Pancreas (tissue), 10 donors: Measurements from ENCODE around the gene THSD7A. TPM values are rescaled to one million over a fixed set of nuclear protein-coding genes. Genes with fewer than 3 reads are reported as not detected.

Source experiments
- ATAC-seq, 4 donors: fragments of 200-7000 bp; cut with Tn5 transposase; one replicate each; pipeline versions ENCODE4 v1.8.0 to v1.9.1; 2020; ENCODE audit warnings: mild to moderate bottlenecking in 4 of 4, moderate library complexity in 4 of 4
- DNase-seq, 6 donors: peaks; one replicate each; pipeline ENCODE4 v3.0.0-alpha.2; 2020
- FAIRE-seq: peaks from 2 replicates; lab custom pipeline; 2012; peaks lifted over from hg19 to GRCh38; lab: Jason Lieb, UNC
- H3K27ac ChIP-seq, 4 donors: fragments of 200-600 bp; sonication (generic); 1 replicate in 3 of 4; 2 replicates in 1 of 4; pipeline versions ENCODE4 v1.5.0 to v1.8.0; 2020
- H3K27me3 ChIP-seq, 4 donors: fragments of 200-600 bp; one replicate each; pipeline ENCODE4 v1.8.0; 2021
- H3K36me3 ChIP-seq, 3 donors: fragments of 200-600 bp; sonication (generic) in 1 of 3; one replicate each; pipeline versions ENCODE4 v1.5.0 to v1.8.0; 2020 to 2021
- H3K4me1 ChIP-seq, 3 donors: fragments of 200-600 bp; one replicate each; pipeline ENCODE4 v1.8.0; 2021
- H3K4me3 ChIP-seq, 4 donors: fragments of 200-600 bp; sonication (generic) in 2 of 4; one replicate each; pipeline versions ENCODE4 v1.5.0 to v1.8.0; 2020 to 2021
- H3K9me3 ChIP-seq, 4 donors: fragments of 200-600 bp; one replicate each; pipeline ENCODE4 v1.8.0; 2021
- CTCF ChIP-seq, 4 donors: fragments of 200-600 bp; sonication (generic) in 3 of 4; IDR thresholded peaks; one replicate each; pipeline versions ENCODE4 v1.5.0 to v1.8.0; 2021; ENCODE audit warnings: antibody characterized with exemption in 4 of 4
- WGBS, 2 donors: extraction: QIAGEN DNeasy Blood & Tissue Kit; methylation state at CpG; one replicate each; pipeline ENCODE4 v1.1.7; 2013; 5-methylcytosine and 5-hydroxymethylcytosine counted together
- intact Hi-C, 3 donors: fragments of 100-400 bp; cut with DNase I; formaldehyde crosslinking; loops; one replicate each; pipeline versions ENCODE4 v1.11.1 to v1.14.2; 2022
- polyA plus RNA-seq, 2 donors: library from polyadenylated mRNA; stranded (reverse); fragments of 200-250 nt; gene quantifications; one replicate each; pipeline ENCODE4 v1.2.3, GENCODE V29; 2013
- total RNA-seq, 6 donors: library from RNA; stranded (reverse); fragmentation: NEBNext Ultra II Directional in 4 of 6; extraction: Animal tissue kit (Norgen Biotek cat#: 25700) in 4 of 6; gene quantifications; one replicate each; pipeline versions ENCODE4 v1.2.1 to v1.2.4, GENCODE V29; 2021 to 2023
- donor health status: healthy with polysubstance abuse.
- donor health status: DM: no; HTN: no; CAD: no; lungs with moderate emphysema.
- donor health status: DM: no; HTN: no; CAD: no.
- donor health status: control.
- donor health status: control.
- donor health status: Bipolar disorder and iron deficiency.
- donor health status: DM: yes; HTN: yes; CAD: no.
- donor health status: DM: no; HTN: no; CAD: no.
- donor health status: DM: no; HTN: no; CAD: no.
- donor health status: DM: yes; HTN: yes; CAD: no.

Gene THSD7A
- total and polyA plus RNA-seq, 8 donors, result 0.30 to 3.7 (median 0.90) TPM

- H3K36me3 ChIP-seq, result no peaks in the 10 kb centered on the region
- H3K27me3 ChIP-seq, result no peaks in the 10 kb centered on the region
- TF ChIP-seq CTCF (IDR thresholded peaks at IDR 0.05), result no peak
- no peak overlapping the region for H3K4me3 ChIP-seq
- no peak for ATAC-seq
- no peak overlapping the region for H3K27ac ChIP-seq
- 78 to 82% methylated on average over 5 of the region's 5 CpGs for WGBS, 2 donors
- intact Hi-C loops, result no loop called here
- no peaks in the 10 kb centered on the region for H3K9me3 ChIP-seq
- no peaks in the 10 kb centered on the region for H3K4me1 ChIP-seq
- no peak for FAIRE-seq
- no peak for DNase-seq
Observed at GRCh38 chr7:11613292-11613930, 218.6 kb downstream of the THSD7A start.

- Histone ChIP-seq H3K36me3 (no peaks in the 10 kb centered on the region), H3K4me1 (no peaks in the 10 kb centered on the region), H3K4me3 (no peak overlapping the region), H3K9me3 (no peaks in the 10 kb centered on the region), H3K27me3 (no peaks in the 10 kb centered on the region), H3K27ac (no peak overlapping the region)
- no peak for TF ChIP-seq CTCF (IDR thresholded peaks at IDR 0.05)
- WGBS, 2 donors, result 61 to 75% methylated on average over 1 of the region's 1 CpG
- FAIRE-seq (no peak), ATAC-seq (no peak), DNase-seq (no peak)
- intact Hi-C loops, result no loop called here
Observed at GRCh38 chr7:11612737-11613136, 219.3 kb downstream of the THSD7A start.

- H3K4me3 ChIP-seq, result no peak overlapping the region
- no peak for FAIRE-seq
- no peak overlapping the region for H3K27ac ChIP-seq
- no peaks in the 10 kb centered on the region for H3K36me3 ChIP-seq
- 83 to 89% methylated on average over 2 of the region's 2 CpGs for WGBS, 2 donors
- H3K4me1 ChIP-seq, result no peaks in the 10 kb centered on the region
- H3K9me3 ChIP-seq, result no peaks in the 10 kb centered on the region
- no peaks in the 10 kb centered on the region for H3K27me3 ChIP-seq
- DNase-seq, result no peak
- intact Hi-C loops, result no loop called here
- no peak for TF ChIP-seq CTCF (IDR thresholded peaks at IDR 0.05)
- no peak for ATAC-seq
Observed at GRCh38 chr7:11609096-11609670, 222.8 kb downstream of the THSD7A start.

GRCh38 chr7:11607686-11608085, 224.3 kb downstream of the THSD7A start:
- FAIRE-seq, result no peak
- no peak for TF ChIP-seq CTCF (IDR thresholded peaks at IDR 0.05)
- peak in 1 of 6 donors; percentile 20 for DNase-seq
- no peak overlapping the region for H3K27ac ChIP-seq
- 17 to 41% methylated on average over 2 of the region's 2 CpGs for WGBS, 2 donors
- ATAC-seq, result peak in 1 of 4 donors; percentile 30
- intact Hi-C loops, result no loop called here
- no peaks in the 10 kb centered on the region for H3K9me3 ChIP-seq
- no peaks in the 10 kb centered on the region for H3K36me3 ChIP-seq
- H3K27me3 ChIP-seq, result no peaks in the 10 kb centered on the region
- H3K4me3 ChIP-seq, result no peak overlapping the region
- no peaks in the 10 kb centered on the region for H3K4me1 ChIP-seq

- no peak for ATAC-seq
- no peaks in the 10 kb centered on the region for H3K9me3 ChIP-seq
- DNase-seq, result no peak
- no peaks in the 10 kb centered on the region for H3K4me1 ChIP-seq
- intact Hi-C loops, result no loop called here
- FAIRE-seq, result no peak
- no peak overlapping the region for H3K4me3 ChIP-seq
- H3K27me3 ChIP-seq, result no peaks in the 10 kb centered on the region
- H3K27ac ChIP-seq, result no peak overlapping the region
- no peaks in the 10 kb centered on the region for H3K36me3 ChIP-seq
- TF ChIP-seq CTCF (IDR thresholded peaks at IDR 0.05), result no peak
Observed at GRCh38 chr7:11605749-11606148, 226.2 kb downstream of the THSD7A start.
